Stimulated activated memory B cell treated with anti-CD40 and anti-IgM and Interleukin-4, amounts not matched to agents 10 μg/mL and 1 μg/mL and 100 μg/mL, for 72 hours (primary cell): ENCODE results near the gene CALCR.
"Not testable (repeated sequence)": the region's sequence is repeated elsewhere in the genome, so short reads cannot be mapped to it uniquely, and the experiment has no call there.

Experiments
- ATAC-seq: fragments of 150-1000 bp; cut with Tn5 transposase; 2 replicates; pipeline ENCODE4 v1.10.0; 2021
- H3K27ac Mint-ChIP-seq: one replicate; pipeline ENCODE4 v1.8.0; 2022; ENCODE audit warnings: mild to moderate bottlenecking, mixed read lengths
- H3K27me3 Mint-ChIP-seq: one replicate; pipeline ENCODE4 v1.8.0; 2022; ENCODE audit warnings: mixed read lengths
- H3K36me3 Mint-ChIP-seq: one replicate; pipeline ENCODE4 v1.8.0; 2022; ENCODE audit warnings: mixed read lengths
- H3K4me1 Mint-ChIP-seq: one replicate; pipeline ENCODE4 v1.8.0; 2022; ENCODE audit warnings: mixed read lengths
- H3K4me3 Mint-ChIP-seq: one replicate; pipeline ENCODE4 v1.8.0; 2022; ENCODE audit warnings: mild to moderate bottlenecking, moderate library complexity, mixed read lengths
- H3K9me3 Mint-ChIP-seq: one replicate; pipeline ENCODE4 v1.8.0; 2022; ENCODE audit warnings: mixed read lengths

The CALCR gene

GRCh38 chr7:93574646-93575554 is at the start of gene CALCR:
CALCR (minus strand) TSS chr7:93574724; CDS start chr7:93486981, 87,743 bp downstream.
- no peaks in the 10 kb centered on the region for H3K36me3 Mint-ChIP-seq
- H3K27me3 Mint-ChIP-seq: peaks cover 45% of the 10 kb centered on the region
- peak; percentile 24 for ATAC-seq
- peak within 1 kb of the TSS; percentile 64 for H3K4me3 Mint-ChIP-seq
- no peak within 1 kb of the TSS for H3K27ac Mint-ChIP-seq
- peaks cover 20% of the 10 kb centered on the region for H3K4me1 Mint-ChIP-seq
- no peaks in the 10 kb centered on the region for H3K9me3 Mint-ChIP-seq

- no peak for ATAC-seq
- Mint-ChIP-seq H3K27me3 (no peaks in the 10 kb centered on the region), H3K27ac (no peak overlapping the region), H3K4me3 (no peak overlapping the region), H3K36me3 (no peaks in the 10 kb centered on the region), H3K9me3 (peaks cover 2% of the 10 kb centered on the region), H3K4me1 (peaks cover 7% of the 10 kb centered on the region)
These were observed 49.3 kb upstream of the CALCR start for GRCh38 chr7:93623816-93624215.

GRCh38 chr7:93622036-93623033 is 47.8 kb upstream of the CALCR start:
- H3K4me3 Mint-ChIP-seq: no peak overlapping the region
- peak; percentile 34 for ATAC-seq
- no peak overlapping the region for H3K27ac Mint-ChIP-seq
- H3K27me3 Mint-ChIP-seq: no peaks in the 10 kb centered on the region
- H3K9me3 Mint-ChIP-seq: peaks cover 2% of the 10 kb centered on the region
- no peaks in the 10 kb centered on the region for H3K36me3 Mint-ChIP-seq
- H3K4me1 Mint-ChIP-seq: peaks cover 7% of the 10 kb centered on the region

GRCh38 chr7:93620864-93621263 is 46.3 kb upstream of the CALCR start:
- Mint-ChIP-seq H3K4me1 (peaks cover 7% of the 10 kb centered on the region), H3K27ac (no peak overlapping the region), H3K4me3 (no peak overlapping the region), H3K36me3 (no peaks in the 10 kb centered on the region), H3K27me3 (no peaks in the 10 kb centered on the region), H3K9me3 (no peaks in the 10 kb centered on the region)
- no peak for ATAC-seq

GRCh38 chr7:93620057-93620456 is 45.5 kb upstream of the CALCR start:
- H3K36me3 Mint-ChIP-seq: no peaks in the 10 kb centered on the region
- H3K9me3 Mint-ChIP-seq: no peaks in the 10 kb centered on the region
- no peak for ATAC-seq
- H3K27me3 Mint-ChIP-seq: no peaks in the 10 kb centered on the region
- H3K27ac Mint-ChIP-seq: no peak overlapping the region
- no peak overlapping the region for H3K4me3 Mint-ChIP-seq
- H3K4me1 Mint-ChIP-seq: peaks cover 7% of the 10 kb centered on the region

GRCh38 chr7:93601363-93601762 is 26.8 kb upstream of the CALCR start:
- Mint-ChIP-seq H3K27ac (no peak overlapping the region), H3K27me3 (peaks cover 28% of the 10 kb centered on the region), H3K9me3 (no peaks in the 10 kb centered on the region), H3K4me3 (no peak overlapping the region), H3K4me1 (no peaks in the 10 kb centered on the region), H3K36me3 (no peaks in the 10 kb centered on the region)
- no peak for ATAC-seq

- no peaks in the 10 kb centered on the region for H3K4me1 Mint-ChIP-seq
- no peak for ATAC-seq
- peaks cover 22% of the 10 kb centered on the region for H3K27me3 Mint-ChIP-seq
- H3K36me3 Mint-ChIP-seq: no peaks in the 10 kb centered on the region
- no peak overlapping the region for H3K4me3 Mint-ChIP-seq
- no peak overlapping the region for H3K27ac Mint-ChIP-seq
- no peaks in the 10 kb centered on the region for H3K9me3 Mint-ChIP-seq
These were observed 19.7 kb upstream of the CALCR start for GRCh38 chr7:93594250-93594649.

- Mint-ChIP-seq H3K36me3 (no peaks in the 10 kb centered on the region), H3K9me3 (no peaks in the 10 kb centered on the region), H3K27ac (no peak overlapping the region), H3K4me3 (no peak overlapping the region), H3K4me1 (no peaks in the 10 kb centered on the region), H3K27me3 (peaks cover 22% of the 10 kb centered on the region)
- ATAC-seq: no peak
These were observed 18.2 kb upstream of the CALCR start for GRCh38 chr7:93592588-93593266.

GRCh38 chr7:93591224-93592050 is 16.9 kb upstream of the CALCR start:
- not testable (repeated sequence) for H3K4me1 Mint-ChIP-seq, H3K27me3 Mint-ChIP-seq, H3K36me3 Mint-ChIP-seq, H3K4me3 Mint-ChIP-seq, H3K27ac Mint-ChIP-seq, ATAC-seq, H3K9me3 Mint-ChIP-seq

- H3K27me3 Mint-ChIP-seq, H3K9me3 Mint-ChIP-seq, H3K4me1 Mint-ChIP-seq, ATAC-seq, H3K36me3 Mint-ChIP-seq, H3K27ac Mint-ChIP-seq, H3K4me3 Mint-ChIP-seq: not testable (repeated sequence)
These were observed 11.9 kb upstream of the CALCR start for GRCh38 chr7:93586479-93586865.

GRCh38 chr7:93585694-93586478 is 11.4 kb upstream of the CALCR start:
- H3K27ac Mint-ChIP-seq, H3K27me3 Mint-ChIP-seq, H3K9me3 Mint-ChIP-seq, H3K4me3 Mint-ChIP-seq, H3K36me3 Mint-ChIP-seq, H3K4me1 Mint-ChIP-seq, ATAC-seq: not testable (repeated sequence)

GRCh38 chr7:93579431-93579830 is 4.9 kb upstream of the CALCR start:
- Mint-ChIP-seq H3K27me3 (peaks cover 36% of the 10 kb centered on the region), H3K36me3 (no peaks in the 10 kb centered on the region), H3K4me1 (peaks cover 17% of the 10 kb centered on the region), H3K4me3 (no peak overlapping the region), H3K27ac (no peak overlapping the region), H3K9me3 (peaks cover 4% of the 10 kb centered on the region)
- no peak for ATAC-seq

GRCh38 chr7:93578762-93579161 is 4.2 kb upstream of the CALCR start:
- Mint-ChIP-seq H3K9me3 (peaks cover 4% of the 10 kb centered on the region), H3K36me3 (no peaks in the 10 kb centered on the region), H3K4me3 (no peak overlapping the region), H3K27me3 (peaks cover 43% of the 10 kb centered on the region), H3K27ac (no peak overlapping the region), H3K4me1 (peaks cover 20% of the 10 kb centered on the region)
- ATAC-seq: no peak
